ENCODE data around the gene PXDN.

Gene PXDN

DNA sequence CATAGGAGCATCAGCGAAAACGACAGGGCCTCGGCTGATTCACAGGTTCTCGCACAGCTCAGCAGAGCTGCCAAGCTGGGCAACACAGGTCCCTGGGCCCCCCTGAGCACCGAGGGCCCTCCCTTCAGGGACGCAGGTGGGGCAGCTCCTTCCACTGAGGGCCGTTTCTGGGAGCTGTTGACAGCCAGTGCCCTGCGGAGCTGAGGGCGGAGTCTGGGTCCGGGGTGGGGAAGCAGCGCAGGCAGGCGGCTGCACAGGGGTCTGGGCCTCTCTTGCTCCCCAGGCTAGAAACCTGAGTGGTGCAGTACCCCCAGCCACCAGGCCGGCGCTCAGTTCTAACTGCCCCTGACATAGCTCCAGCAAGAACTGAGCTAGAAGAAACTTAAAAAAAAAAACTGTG is 65.7 kb downstream of the PXDN start:
- no peak for TF ChIP-seq EZH2 (IDR thresholded peaks at IDR 0.05; ENCODE audit: borderline replicate concordance, low read depth, low read length, severe bottlenecking)
- TF ChIP-seq, protein P1, sequence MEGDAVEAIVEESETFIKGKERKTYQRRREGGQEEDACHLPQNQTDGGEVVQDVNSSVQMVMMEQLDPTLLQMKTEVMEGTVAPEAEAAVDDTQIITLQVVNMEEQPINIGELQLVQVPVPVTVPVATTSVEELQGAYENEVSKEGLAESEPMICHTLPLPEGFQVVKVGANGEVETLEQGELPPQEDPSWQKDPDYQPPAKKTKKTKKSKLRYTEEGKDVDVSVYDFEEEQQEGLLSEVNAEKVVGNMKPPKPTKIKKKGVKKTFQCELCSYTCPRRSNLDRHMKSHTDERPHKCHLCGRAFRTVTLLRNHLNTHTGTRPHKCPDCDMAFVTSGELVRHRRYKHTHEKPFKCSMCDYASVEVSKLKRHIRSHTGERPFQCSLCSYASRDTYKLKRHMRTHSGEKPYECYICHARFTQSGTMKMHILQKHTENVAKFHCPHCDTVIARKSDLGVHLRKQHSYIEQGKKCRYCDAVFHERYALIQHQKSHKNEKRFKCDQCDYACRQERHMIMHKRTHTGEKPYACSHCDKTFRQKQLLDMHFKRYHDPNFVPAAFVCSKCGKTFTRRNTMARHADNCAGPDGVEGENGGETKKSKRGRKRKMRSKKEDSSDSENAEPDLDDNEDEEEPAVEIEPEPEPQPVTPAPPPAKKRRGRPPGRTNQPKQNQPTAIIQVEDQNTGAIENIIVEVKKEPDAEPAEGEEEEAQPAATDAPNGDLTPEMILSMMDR (IDR thresholded peaks at IDR 0.05; ENCODE audit: borderline replicate concordance, extremely low read depth, low read length, poor library complexity, severe bottlenecking): no peak
- H3K9ac ChIP-seq (ENCODE audit: low read depth, low read length): no peak overlapping the region
- no peaks in the 10 kb centered on the region; the same call in 1 of the 2 replicates for H4K20me1 ChIP-seq (ENCODE audit: insufficient read depth, low read length)
- no peak overlapping the region for H2AFZ ChIP-seq (ENCODE audit: low read depth, low read length)
- no peak overlapping the region for H3K4me2 ChIP-seq (ENCODE audit: insufficient read depth, low read length)
- no peak for ATAC-seq (ENCODE audit: insufficient read depth, low read depth)
- no peaks in the 10 kb centered on the region for H3K79me2 ChIP-seq (ENCODE audit: insufficient read depth, low read length)
- no peak overlapping the region for H3K4me3 ChIP-seq (ENCODE audit: low read depth in 1 of 2, low read length in 2 of 2)
- no peaks in the 10 kb centered on the region for H3K36me3 ChIP-seq (ENCODE audit: insufficient read depth, low read length)
- H3K4me1 ChIP-seq (ENCODE audit: insufficient read depth, low read length): no peaks in the 10 kb centered on the region
- DNase-seq: no peak
- H3K27me3 ChIP-seq (ENCODE audit: insufficient read depth, low read length, poor library complexity): peaks cover 8% of the 10 kb centered on the region
- H3K27ac ChIP-seq (ENCODE audit: low read length): no peak overlapping the region
- no peaks in the 10 kb centered on the region for H3K9me3 ChIP-seq (ENCODE audit: insufficient read depth, low read length, severe bottlenecking)

DNA sequence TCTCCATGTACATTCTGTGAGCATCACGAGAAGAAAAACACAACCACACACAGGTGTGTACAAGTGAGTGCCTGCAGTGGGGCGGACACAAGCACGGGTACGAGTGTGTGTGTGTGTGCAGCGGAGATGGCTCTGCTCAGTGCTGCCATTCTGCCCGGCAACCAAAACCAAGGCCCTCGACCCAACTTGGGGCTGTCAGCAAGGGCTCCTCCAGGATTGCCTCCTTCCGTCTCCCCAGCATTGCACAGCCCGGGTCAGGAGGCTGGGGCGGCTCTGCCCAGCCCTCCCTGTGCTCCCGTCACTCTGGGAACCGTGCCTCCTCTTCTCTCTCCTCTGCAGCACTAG is 66.5 kb downstream of the PXDN start:
- H4K20me1 ChIP-seq (ENCODE audit: insufficient read depth, low read length): no peaks in the 10 kb centered on the region; the same call in 1 of the 2 replicates
- H3K4me1 ChIP-seq (ENCODE audit: insufficient read depth, low read length): no peaks in the 10 kb centered on the region
- no peak overlapping the region for H3K4me3 ChIP-seq (ENCODE audit: low read depth in 1 of 2, low read length in 2 of 2)
- H3K36me3 ChIP-seq (ENCODE audit: insufficient read depth, low read length): no peaks in the 10 kb centered on the region
- H3K79me2 ChIP-seq (ENCODE audit: insufficient read depth, low read length): no peaks in the 10 kb centered on the region
- H3K9ac ChIP-seq (ENCODE audit: low read depth, low read length): no peak overlapping the region
- no peak for TF ChIP-seq EZH2 (IDR thresholded peaks at IDR 0.05; ENCODE audit: borderline replicate concordance, low read depth, low read length, severe bottlenecking)
- TF ChIP-seq, protein P1 (IDR thresholded peaks at IDR 0.05; ENCODE audit: borderline replicate concordance, extremely low read depth, low read length, poor library complexity, severe bottlenecking): no peak
- no peaks in the 10 kb centered on the region for H3K9me3 ChIP-seq (ENCODE audit: insufficient read depth, low read length, severe bottlenecking)
- ATAC-seq (ENCODE audit: insufficient read depth, low read depth) (no peak), DNase-seq (no peak)
- peaks cover 13% of the 10 kb centered on the region for H3K27me3 ChIP-seq (ENCODE audit: insufficient read depth, low read length, poor library complexity)
- no peak overlapping the region for H3K27ac ChIP-seq (ENCODE audit: low read length)
- H3K4me2 ChIP-seq (ENCODE audit: insufficient read depth, low read length): no peak overlapping the region
- H2AFZ ChIP-seq (ENCODE audit: low read depth, low read length): no peak overlapping the region

DNA sequence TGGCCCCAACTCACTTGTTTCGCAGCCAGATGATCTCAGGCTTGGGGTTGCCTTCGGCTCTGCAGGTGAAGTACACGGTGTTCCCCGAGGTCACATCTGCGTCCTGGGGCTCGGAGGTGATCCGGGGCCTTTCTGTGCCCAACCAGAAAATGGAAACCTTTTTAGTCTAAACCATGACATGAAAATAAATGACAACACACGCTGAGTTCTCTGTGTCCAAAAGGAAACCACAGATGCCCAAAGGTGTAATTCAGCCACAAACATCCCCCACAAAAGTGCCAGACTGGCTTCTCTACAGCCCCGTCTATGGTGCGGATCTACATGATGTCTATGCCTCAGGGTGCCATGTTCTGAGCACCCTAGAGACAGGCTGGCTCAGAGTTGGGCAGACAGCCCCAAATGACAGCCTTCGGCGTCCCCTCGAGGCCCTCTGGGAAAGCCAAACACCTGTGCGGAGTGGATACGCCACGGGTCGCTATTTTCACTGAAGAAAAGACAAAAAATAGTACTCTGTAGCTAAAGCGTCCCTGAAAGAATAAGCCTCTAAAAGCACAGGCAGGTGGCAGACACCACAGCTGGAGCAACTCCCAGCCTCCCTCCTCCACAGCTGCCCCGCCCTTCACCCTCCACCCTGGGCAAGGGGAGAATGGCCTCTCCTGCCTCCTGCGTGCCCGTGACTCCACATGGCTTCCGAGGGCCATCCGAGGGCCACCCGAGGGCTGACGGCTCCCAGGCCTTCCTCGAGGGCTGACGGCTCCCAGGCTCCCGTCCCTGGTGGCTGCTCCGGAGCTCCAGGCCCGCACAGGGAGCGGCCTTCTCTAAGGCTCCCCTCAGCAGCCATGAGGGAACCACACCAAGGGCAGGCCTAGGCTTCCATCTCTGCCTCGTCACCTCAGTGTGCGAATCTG is 67.1 kb downstream of the PXDN start:
- no peaks in the 10 kb centered on the region for H3K36me3 ChIP-seq (ENCODE audit: insufficient read depth, low read length)

More for the DNA sequence above, 67.1 kb downstream of the PXDN start:
- Histone ChIP-seq H3K79me2 (ENCODE audit: insufficient read depth, low read length) (no peaks in the 10 kb centered on the region), H2AFZ (ENCODE audit: low read depth, low read length) (no peak overlapping the region), H3K4me1 (ENCODE audit: insufficient read depth, low read length) (no peaks in the 10 kb centered on the region), H3K4me3 (ENCODE audit: low read depth in 1 of 2, low read length in 2 of 2) (no peak overlapping the region), H3K4me2 (ENCODE audit: insufficient read depth, low read length) (no peak overlapping the region), H3K9ac (ENCODE audit: low read depth, low read length) (no peak overlapping the region), H3K27me3 (ENCODE audit: insufficient read depth, low read length, poor library complexity) (peaks cover 16% of the 10 kb centered on the region), H3K9me3 (ENCODE audit: insufficient read depth, low read length, severe bottlenecking) (no peaks in the 10 kb centered on the region), H4K20me1 (ENCODE audit: insufficient read depth, low read length) (no peaks in the 10 kb centered on the region; the same call in 1 of the 2 replicates), H3K27ac (ENCODE audit: low read length) (no peak overlapping the region)
- no peak for TF ChIP-seq EZH2 (IDR thresholded peaks at IDR 0.05; ENCODE audit: borderline replicate concordance, low read depth, low read length, severe bottlenecking)
- TF ChIP-seq, protein P1 (IDR thresholded peaks at IDR 0.05; ENCODE audit: borderline replicate concordance, extremely low read depth, low read length, poor library complexity, severe bottlenecking): no peak
- DNase-seq: no peak
- ATAC-seq (ENCODE audit: insufficient read depth, low read depth): no peak
